GM12872 (cell line): ENCODE measurements around the gene IGFBP4.

Experiments used
- CTCF ChIP-seq: IDR thresholded peaks from 3 replicates; pipeline ENCODE4 v1.5.1; 2011; ENCODE audit warnings: low read depth, mild to moderate bottlenecking, low read length, moderate library complexity; ENCODE audit not compliant: insufficient read depth

Gene IGFBP4

GRCh38 chr17:40484285-40484972, 41.2 kb downstream of the IGFBP4 start:
- TF ChIP-seq CTCF = no peak

DNA sequence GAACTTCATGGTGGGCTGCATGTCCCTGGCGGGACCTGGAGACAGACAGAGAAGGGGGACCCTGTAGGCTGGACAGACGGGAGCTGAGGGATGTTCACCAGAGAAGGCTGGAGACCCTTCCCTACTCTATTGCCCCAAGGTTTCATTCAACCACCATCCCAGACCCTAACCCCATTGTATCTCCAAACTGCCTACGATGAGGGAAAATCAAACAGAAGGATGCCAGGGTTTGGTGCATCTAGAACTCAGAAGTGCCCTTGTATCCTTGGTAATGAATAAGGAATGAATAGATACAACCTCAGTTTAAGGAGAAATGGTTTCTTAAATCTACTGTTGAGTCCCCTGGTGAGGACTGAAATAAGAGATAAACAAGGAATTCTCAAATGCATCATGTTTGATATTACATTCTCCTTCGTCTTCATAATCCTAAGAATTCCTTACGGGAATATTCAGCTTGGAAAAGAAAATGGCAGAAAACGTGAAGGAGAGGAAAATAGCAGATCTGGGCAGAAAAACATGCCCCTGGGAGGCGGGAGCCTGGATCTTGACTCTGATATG, 41.8 kb downstream of the IGFBP4 start:
- no peak for TF ChIP-seq CTCF

DNA sequence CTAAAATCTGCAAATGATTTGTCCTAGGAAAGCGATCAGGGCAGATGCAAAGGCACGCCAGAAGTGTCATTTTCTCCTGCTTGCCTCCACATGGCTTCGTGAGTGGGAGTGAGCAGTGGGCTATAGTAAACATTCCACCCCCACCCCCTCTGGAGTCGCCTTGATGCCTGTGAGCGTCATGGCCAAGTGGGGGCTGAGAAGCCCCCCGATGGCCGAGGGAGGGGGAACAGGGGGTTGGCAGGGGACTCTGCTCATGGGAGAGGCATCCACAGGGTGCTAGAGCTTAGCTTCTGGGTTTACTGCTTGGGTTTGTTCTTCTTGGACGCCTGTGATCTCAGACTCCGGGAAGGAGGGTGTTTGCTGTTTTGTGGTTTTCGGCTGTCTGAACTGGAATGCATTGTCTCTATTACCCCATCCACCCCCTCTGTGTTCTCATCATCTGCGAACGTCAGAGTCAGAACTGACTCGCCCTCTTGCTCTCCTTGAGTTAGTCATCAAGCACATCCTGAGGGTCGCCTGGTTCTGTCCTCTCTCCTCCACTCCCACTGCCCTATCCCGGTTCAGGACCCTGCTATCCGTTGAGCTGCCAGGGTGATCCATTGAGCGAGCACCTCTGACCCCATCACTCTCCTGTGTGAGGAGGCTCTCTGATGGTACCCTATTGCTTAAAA, 42.7 kb downstream of the IGFBP4 start:
- TF ChIP-seq CTCF = no peak

DNA sequence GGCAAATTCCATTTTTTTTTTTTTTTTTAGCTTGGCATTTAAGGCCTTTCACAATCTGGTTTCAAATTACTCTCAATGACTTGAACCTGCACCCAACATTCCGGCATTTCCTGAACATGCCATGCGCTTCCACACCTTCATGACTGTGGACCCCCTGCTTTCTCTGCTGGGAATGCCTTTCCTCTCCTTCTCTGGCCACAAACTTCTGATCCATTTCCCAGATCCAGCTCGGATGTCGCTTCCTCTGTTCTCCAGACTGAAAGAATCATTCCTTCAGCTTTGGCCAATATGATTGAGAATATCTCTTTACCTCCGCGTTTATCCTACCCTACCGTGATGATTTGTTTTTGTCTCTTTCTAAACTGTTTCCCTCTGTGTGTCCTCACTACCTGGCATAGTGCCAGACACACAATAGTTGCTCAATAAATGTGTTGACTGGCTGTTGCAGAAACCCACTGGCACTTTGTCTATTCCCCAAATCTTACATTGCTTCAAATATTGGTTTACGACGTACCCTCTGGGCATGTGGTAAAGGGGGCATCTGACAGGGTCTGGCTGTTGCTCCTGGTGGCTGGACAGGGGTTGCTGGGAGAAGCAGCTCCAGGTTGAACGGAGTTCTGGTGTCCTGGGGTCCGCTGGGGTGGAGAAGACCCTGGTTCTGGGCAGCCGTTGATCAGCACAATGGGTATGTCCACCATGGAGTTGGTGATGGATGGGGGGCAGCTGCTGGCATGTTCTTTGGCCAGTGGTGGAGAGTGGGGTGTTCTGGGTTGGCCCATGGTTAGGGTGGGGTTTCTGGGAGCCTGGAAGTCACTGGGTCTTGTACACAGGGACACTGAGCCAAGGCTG, 43.5 kb downstream of the IGFBP4 start:
- no peak for TF ChIP-seq CTCF

GRCh38 chr17:40487371-40488020, 44.2 kb downstream of the IGFBP4 start:
- no peak for TF ChIP-seq CTCF

GRCh38 chr17:40490289-40490853, 47.1 kb downstream of the IGFBP4 start:
- no peak for TF ChIP-seq CTCF
